CD4-positive, alpha-beta T cell treated with Interleukin-15 for 1 hour (primary cell): Measurements from ENCODE around the gene CA5B.
A peak's percentile ranks its signal among the peaks of the same experiment; 100 is the strongest.
"Not testable (repeated sequence)": the region's sequence is repeated elsewhere in the genome, so short reads cannot be mapped to it uniquely, and the experiment has no call there.

Source experiments
- DNase-seq: peaks from one replicate; pipeline ENCODE4 v3.0.0-alpha.2; 2020

Gene CA5B

GRCh38 chrX:15814771-15815365 lies 76.8 kb downstream of the CA5B start:
- DNase-seq = no peak

- DNase-seq = no peak
Observed at GRCh38 chrX:15815779-15816437, 77.8 kb downstream of the CA5B start.

- no peak for DNase-seq
Observed at GRCh38 chrX:15816438-15816809, 78.4 kb downstream of the CA5B start.

- peak; percentile 44 for DNase-seq
Observed at GRCh38 chrX:15816886-15817285, 78.8 kb downstream of the CA5B start.

GRCh38 chrX:15820106-15821073 lies 82.3 kb downstream of the CA5B start:
- DNase-seq = no peak

- DNase-seq = no peak
Observed at GRCh38 chrX:15822922-15823321, 84.9 kb downstream of the CA5B start.

GRCh38 chrX:15825936-15826335 lies 87.9 kb downstream of the CA5B start:
- DNase-seq = no peak

- no peak for DNase-seq
Observed at GRCh38 chrX:15829217-15829616, 91.1 kb downstream of the CA5B start.

GRCh38 chrX:15831347-15831746 lies 93.3 kb downstream of the CA5B start:
- not testable (repeated sequence) for DNase-seq

- no peak for DNase-seq
Observed at GRCh38 chrX:15834053-15834452, 96.0 kb downstream of the CA5B start.

- DNase-seq = no peak
Observed at GRCh38 chrX:15834827-15835595, 96.9 kb downstream of the CA5B start.
